ENCODE results near the gene EIPR1. TPM values are rescaled to one million over a fixed set of nuclear protein-coding genes. Genes with fewer than 3 reads are reported as not detected.

The EIPR1 gene
- total and polyA plus RNA-seq, 8 donors: 4.3 to 12.5 (median 6.4) TPM

- no peak for ATAC-seq
- Histone ChIP-seq H3K4me3 (no peak overlapping the region), H3K9me3 (no peaks in the 10 kb centered on the region), H3K36me3 (no peaks in the 10 kb centered on the region), H3K27me3 (no peaks in the 10 kb centered on the region), H3K4me1 (no peaks in the 10 kb centered on the region), H3K27ac (no peak overlapping the region)
- intact Hi-C loops (cut with DNase I): no loop called here
- no peak for TF ChIP-seq CTCF (IDR thresholded peaks at IDR 0.05)
- FAIRE-seq: no peak
- no peak for DNase-seq
- 95 to 97% methylated on average over 10 of the region's 10 CpGs for WGBS, 2 donors
These were observed 37.5 kb downstream of the EIPR1 start for GRCh38 chr2:3340144-3340543.

DNA sequence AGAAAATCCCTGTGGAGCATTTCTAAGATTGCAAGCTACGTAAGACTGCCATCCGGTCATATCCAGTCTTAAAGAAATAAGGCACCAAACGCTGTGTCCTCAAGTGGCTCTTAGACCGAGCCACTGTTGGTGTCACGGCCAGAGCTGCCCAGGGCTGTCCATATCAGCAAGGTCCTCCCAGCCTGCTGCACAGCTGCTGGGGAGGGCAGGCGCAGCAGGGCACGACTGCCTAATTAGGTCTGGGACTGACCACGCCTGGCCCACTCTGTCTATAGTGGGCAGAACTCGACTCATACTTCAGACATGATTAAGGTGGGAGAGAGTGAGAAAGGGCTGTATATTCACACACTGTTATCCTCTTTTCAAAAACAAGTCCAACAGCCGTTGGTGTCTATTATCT is 39.3 kb downstream of the EIPR1 start:
- intact Hi-C loops (cut with DNase I): no loop called here
- Histone ChIP-seq H3K27me3 (no peaks in the 10 kb centered on the region), H3K4me3 (no peak overlapping the region), H3K27ac (no peak overlapping the region), H3K4me1 (no peaks in the 10 kb centered on the region), H3K9me3 (no peaks in the 10 kb centered on the region), H3K36me3 (no peaks in the 10 kb centered on the region)
- WGBS, 2 donors: 89 to 93% methylated on average over 10 of the region's 10 CpGs
- ATAC-seq (no peak), DNase-seq (no peak), FAIRE-seq (no peak)
- TF ChIP-seq CTCF (IDR thresholded peaks at IDR 0.05): no peak

DNA sequence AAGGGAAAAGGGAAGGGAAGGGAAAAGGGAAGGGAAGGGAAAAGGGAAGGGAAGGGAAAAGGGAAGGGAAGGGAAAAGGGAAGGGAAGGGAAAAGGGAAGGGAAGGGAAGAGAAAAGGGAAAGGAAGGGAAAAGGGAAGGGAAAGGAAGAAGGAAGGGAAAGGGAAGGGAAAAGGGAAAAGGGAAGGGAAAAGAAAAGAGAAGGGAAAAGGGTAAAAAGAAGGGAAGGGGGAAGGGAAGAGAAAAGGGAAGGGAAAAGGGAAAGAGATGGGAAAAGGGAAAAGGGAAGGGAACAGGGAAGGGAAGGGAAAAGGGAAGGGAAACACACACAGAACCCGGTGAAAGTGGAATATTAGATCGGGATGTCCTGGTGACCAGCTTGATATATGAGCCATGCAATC is 40.8 kb downstream of the EIPR1 start:
- 95 to 96% methylated on average over 2 of the region's 2 CpGs for WGBS, 2 donors
- ATAC-seq (no peak), FAIRE-seq (no peak), DNase-seq (no peak)
- Histone ChIP-seq H3K4me3 (no peak overlapping the region), H3K27me3 (no peaks in the 10 kb centered on the region), H3K9me3 (no peaks in the 10 kb centered on the region), H3K4me1 (no peaks in the 10 kb centered on the region), H3K36me3 (no peaks in the 10 kb centered on the region), H3K27ac (no peak overlapping the region)
- intact Hi-C loops (cut with DNase I): no loop called here
- no peak for TF ChIP-seq CTCF (IDR thresholded peaks at IDR 0.05)

DNA sequence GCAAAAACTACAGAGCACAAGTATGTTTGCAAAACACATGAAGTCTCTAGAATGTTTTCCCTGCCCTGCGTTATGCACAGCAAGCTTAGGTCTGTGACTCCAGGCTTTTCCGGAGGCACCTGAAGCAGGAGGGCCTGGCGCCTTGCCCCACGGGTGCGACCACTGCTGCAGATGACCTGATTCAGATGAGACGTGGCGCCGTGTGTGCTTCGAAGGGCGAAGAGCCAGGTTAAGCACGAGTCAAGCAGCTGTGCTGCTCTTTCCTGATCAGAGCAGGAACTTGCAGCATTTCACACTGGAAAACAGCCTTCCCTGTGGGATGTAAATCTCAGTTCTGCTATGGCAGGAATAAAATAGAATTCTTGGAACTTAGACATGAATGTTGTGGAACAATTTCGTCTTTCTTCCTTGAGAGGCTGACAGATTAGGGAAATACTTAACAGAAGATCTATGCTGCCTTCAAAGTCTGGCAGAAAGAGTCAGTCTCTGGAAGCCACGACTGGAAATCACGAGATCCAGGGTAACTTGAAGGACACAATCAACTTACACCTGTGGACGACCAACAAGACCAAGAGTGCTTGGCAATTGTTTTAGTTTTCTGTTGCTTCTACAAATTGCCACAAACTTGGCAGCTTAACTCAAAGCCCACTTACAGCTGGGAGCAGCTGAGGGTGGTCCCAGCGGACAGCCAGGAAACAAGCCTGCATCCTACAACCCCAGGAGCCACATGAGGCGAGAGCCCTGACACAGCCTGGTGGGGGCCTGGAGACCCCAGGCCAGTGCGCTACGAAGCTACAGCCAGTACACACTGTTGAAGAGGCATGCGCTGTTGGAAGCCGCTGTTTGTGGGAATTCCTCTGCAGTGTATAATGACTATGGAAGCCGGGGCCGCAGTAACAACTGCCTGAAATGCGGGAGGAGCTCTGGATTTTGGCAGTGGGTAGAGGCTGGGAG is 42.9 kb downstream of the EIPR1 start:
- ATAC-seq (peak in 1 of 4 donors; percentile 25), FAIRE-seq (no peak), DNase-seq (no peak)
- Histone ChIP-seq H3K4me1 (no peaks in the 10 kb centered on the region), H3K27ac (no peak overlapping the region), H3K9me3 (no peaks in the 10 kb centered on the region), H3K4me3 (no peak overlapping the region), H3K27me3 (no peaks in the 10 kb centered on the region), H3K36me3 (no peaks in the 10 kb centered on the region)
- TF ChIP-seq CTCF (IDR thresholded peaks at IDR 0.05): no peak
- 85% methylated on average over 24 of the region's 24 CpGs for WGBS, 2 donors
- intact Hi-C loops (cut with DNase I): no loop called here

DNA sequence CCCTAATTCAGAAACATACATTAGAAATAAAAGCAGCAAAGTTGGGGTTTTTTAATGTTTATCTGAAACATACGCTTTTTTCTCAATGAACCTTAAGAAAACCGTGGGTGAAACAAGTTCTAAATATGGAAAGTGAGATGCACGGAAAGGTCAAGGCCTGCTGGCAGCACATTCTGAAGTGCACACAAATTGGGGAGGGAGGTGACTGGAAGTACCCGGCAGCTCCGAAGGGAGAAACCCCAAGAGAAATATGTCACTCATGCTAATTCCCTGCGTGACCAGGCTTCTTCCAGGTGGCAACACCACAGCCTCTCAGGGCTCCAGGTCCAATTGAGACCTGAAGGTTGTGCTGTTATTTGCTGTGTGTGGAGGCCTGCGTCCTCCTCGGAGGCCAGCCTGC is 45.5 kb downstream of the EIPR1 start:
- 76 to 92% methylated on average over 8 of the region's 8 CpGs for WGBS, 2 donors
- TF ChIP-seq CTCF (IDR thresholded peaks at IDR 0.05): no peak
- no peaks in the 10 kb centered on the region for H3K27me3 ChIP-seq
- no peaks in the 10 kb centered on the region for H3K36me3 ChIP-seq
- DNase-seq (no peak), ATAC-seq (no peak), FAIRE-seq (no peak)
- intact Hi-C loops (cut with DNase I): no loop called here
- no peak overlapping the region for H3K27ac ChIP-seq
- H3K4me1 ChIP-seq: no peaks in the 10 kb centered on the region
- no peaks in the 10 kb centered on the region for H3K9me3 ChIP-seq
- H3K4me3 ChIP-seq: no peak overlapping the region

Data from pancreas (tissue), 10 donors.